Measurements from ENCODE around the gene LMOD3.
A peak's percentile ranks its signal among the peaks of the same experiment; 100 is the strongest.

The LMOD3 gene

DNA sequence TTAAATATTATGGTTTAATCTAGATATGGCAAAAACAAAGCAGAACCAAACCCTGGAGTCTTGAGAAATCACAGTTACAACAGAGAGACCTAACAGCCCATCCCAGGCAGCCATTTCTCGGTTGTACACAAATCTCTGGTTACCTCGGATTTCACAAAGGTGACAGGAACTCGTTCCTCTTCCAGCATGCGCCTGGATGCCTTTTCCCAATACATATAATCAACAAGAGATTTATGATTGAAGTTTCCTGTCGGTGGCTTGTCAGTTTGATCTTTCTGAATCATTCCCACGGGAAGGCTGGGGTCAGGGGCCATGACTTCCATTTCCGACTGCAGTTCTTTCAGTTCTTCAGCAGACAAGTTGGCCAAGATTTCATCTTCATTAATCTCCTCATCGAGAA lies 445 bp downstream of the LMOD3 start:
- DNase-seq: no peak

DNA sequence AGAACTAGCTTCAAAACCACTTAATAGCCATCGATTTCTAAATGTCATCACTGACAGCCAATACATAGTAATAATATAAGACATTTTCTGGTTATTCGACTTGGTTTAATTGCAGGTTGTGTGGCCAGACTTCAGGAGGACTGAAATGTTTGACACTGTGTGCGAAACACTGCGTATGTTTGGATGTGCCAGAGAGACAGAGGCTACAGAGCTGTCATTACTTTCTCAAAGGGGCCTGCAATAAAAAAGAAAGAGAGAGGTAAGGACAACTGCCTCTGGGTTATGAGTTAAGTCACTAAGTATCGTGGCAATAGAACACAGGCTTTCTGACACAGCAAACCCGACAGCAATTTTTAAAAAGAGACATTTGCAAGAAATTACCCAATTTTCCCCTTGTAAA lies 882 bp downstream of the LMOD3 start:
- DNase-seq: no peak

DNA sequence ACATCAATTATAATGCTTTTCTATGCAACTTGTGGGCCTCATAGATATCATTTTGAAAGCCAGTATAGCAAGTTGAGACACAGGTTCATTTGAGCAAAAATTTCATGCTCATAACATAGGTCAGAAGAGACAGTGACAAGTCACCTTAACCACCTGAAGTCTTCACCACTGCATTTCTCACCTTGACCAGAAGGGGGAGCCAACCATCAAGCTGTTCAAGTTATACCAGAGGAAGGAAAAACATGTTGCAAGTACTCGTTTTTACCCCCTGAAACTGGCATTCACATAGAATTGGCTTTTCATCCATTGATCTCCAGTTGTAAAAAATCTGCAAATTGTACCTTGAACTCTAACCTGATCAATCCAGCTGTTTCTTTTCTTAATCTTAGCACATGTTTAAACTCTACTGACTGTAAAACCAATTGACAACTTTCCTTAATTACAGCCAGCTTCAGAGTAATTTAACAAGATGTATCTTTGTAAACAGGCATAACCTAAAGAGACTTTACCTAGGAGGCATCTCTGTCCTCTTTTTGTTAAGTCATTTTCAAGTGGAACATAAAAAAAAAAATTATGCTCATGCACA lies 1.4 kb downstream of the LMOD3 start:
- DNase-seq: peak; percentile 62

DNA sequence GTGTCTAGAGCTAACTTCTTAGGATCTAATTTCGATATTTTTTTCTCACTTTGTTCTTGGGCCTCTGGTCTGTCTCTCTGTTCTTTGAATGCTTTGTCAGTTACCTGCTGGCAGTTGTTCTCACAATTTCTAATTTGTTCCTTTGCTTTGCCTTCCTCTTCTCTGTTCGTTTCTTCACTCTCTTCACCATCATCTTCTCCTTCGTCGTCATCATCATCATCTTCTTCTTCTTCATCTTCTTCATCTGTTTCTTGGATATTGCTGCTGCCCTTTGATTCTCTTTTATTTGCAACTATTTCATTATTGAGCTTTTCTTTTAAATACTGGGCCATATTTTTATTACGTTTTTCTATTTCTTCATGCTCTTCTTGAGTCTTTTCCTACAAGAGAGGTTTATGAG lies 2.7 kb downstream of the LMOD3 start:
- no peak for DNase-seq

DNA sequence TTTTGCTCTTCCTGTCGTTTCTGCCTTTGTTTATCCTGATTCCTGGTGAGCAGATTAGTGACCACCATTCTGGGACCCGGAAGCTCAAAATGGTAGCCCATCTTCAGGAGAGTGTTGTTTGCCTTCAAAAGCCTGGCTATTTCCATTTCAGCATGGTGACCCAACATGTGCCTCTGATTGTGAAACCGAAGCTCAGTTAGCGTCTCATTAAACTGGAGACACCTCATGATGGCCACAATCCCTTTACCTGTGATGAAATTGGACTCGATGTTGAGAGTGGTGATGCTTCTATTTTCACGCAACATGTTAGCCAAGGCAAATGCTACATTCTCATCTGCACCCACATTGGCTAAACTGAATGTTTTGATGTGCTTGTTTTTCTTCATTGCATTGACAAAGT lies 3.3 kb downstream of the LMOD3 start:
- no peak for DNase-seq

DNA sequence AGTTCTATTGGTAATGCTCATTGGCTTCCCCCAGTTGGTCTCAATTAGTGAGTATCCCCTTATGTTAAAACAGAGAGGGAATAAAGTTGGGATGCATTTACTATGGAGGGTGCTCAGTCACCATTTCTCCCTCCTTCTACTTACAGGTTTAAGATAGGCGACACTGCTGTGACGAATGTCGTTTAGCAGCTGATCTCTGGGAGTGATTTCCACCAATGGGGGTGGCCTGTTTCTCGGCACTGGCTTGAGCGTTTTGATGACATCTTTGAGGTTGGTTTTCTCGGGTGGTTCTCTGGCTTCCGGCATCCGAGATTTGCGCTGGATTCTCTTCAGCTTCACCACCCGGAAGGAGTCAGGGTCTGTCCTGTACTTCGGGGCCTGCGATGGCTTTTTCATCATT lies 3.8 kb downstream of the LMOD3 start:
- DNase-seq: no peak

DNA sequence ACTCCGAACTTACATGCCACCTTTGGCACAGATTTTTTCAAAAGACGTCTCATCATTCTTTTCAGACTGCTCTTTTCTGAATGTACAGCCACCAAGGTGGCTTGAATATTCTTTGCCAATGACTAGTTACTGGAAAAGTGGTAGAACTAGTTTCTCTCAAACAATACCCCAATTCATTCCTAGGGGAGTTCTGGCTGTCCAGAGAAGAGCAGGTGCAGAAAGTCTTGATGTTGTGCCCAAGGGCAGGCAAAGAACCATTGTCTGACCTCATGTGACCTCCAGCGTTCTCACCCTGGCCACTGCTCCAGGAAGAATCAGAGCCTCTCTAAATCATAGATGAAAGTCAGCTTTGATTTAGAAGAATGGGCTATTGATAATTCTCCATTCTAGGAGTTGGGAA lies 5.5 kb downstream of the LMOD3 start:
- no peak for DNase-seq

DNA sequence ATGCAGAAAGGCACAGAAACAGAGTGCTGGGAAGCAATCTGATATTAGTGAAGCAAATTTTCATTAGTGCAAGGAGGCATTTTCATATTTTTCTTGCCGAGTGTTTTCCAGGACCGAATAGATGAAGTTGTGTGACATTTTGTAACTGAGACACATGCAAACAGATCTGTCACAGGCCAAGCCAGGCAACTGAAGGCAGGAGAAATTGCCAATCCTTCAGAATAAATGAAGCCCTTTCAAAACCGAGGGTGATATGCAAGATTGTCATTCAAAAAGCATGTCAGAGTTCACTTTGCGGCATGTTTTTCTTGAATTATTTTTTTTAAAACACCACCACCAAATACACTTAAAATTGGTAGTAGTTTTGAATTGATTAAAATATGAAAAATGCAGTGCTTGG lies 6.2 kb downstream of the LMOD3 start:
- DNase-seq: no peak

DNA sequence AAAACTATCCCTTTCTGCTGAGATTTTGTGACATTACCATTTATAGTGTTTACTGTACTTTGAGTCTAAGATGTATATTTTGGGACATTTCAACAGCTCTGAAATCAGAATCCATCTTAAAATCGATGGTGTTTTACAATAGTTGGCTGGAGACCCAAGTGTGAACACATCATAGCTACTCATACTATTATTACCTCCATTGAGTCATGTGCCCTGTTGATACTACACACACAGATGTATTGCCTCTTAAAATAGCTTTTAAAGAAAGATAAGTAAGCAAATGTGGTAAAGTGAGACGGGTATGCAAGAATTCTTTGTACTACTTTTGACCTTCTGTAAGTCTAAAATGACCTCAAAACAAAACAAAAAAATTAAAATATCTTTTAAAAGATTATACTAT lies 6.7 kb downstream of the LMOD3 start:
- no peak for DNase-seq

DNA sequence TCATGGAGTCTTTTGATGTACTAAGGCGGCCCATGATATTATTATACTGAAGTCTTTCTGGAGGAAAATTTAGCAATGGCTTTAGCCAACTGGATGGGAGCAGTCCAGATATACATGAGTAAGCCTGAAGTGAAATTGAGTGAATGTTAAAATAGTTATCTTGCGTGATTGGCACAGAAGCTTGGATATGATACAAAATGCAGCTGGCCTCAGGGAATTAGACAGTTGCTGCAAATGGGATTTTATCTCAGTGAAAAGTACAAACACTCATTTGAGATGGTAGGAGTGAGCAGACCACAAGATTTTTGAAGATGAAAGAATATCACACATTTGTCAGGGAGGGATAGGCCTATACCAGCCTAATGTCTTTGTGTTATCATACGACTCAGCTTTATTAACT lies 8.9 kb downstream of the LMOD3 start:
- no peak for DNase-seq

DNA sequence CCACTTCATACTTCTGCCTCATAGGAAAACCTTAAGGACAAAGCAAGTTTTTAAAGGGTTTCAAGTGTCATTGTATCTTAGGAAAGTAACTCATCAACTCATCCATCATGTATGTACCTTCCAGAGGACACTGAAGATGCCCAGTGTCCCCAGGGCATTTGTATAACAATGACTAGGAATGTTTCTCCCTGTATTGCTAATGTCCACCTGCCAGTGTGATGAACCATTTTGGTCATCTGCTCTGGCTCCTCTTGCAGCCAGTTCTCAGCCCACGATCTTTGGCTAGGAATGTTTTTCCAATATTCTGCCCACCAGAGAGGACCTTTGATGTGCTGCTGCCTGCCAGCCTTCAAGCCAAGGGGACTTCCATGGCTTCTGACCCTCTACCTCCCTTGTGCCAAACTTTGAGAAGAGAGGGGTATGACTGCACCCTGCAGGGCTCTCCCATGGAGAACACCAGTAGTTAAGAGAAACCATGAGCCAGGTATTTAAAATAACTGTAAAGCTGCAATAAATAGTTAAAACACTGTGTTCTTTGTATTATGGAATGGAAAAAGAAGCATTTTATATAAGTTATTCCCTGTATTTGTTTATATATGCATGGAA lies 11.4 kb downstream of the LMOD3 start:
- no peak for DNase-seq

DNA sequence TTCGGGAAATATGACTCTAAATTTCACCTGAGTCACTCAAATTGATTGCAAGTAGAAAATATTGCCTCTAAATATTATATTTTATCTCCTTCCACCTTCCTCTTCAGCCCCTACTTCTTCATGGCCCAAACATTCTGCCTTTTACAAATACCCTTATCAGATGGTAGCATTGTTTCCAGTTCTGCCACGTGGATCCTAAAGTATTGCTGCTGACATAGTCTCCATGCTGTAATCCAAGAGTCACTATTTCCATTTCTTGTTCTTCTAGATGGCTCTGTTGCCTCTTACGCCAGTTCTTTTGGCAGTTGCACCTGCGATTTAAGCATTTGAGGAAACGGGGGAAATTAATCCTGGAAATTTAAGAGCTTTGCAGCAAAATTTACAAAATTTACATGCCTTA lies 13.6 kb downstream of the LMOD3 start:
- DNase-seq: no peak

DNA sequence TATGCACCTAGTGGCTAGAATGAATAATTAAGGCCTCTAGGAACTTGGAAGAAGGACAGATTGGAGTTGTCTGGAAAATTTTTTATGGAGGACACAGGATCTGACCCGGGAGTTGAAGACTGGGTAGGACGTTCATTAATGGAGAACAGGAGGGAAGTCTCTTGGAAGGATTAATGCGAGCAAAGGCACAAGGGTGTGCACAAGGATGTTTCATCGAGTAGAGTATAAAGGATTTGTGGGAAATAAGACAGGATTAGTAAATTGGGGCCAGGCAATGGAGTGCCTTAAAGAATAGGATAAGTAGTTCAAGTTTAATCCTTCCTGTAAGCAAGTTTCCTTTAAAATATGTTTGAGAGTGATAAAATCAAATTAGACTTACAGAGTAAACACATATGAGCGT lies 14.6 kb downstream of the LMOD3 start:
- no peak for DNase-seq

DNA sequence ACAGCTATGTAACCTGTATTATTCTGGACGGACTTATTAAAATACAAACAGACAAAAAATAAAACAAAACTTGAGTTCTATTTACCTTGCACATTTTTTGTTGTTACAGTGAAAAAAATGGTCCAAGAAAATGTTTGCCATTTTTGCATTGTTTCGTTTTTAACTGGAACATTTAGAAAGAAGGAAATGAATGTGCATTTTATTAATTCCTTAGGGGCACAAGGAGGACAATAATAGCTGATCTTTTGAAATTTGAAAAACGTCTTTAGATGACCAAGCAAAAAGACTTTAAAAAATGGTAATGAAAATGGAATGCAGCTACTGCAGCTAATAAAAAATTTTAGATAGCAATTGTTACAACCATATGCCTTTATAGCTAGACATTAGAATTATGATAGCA lies 17.1 kb downstream of the LMOD3 start:
- peak; percentile 24 for DNase-seq

DNA sequence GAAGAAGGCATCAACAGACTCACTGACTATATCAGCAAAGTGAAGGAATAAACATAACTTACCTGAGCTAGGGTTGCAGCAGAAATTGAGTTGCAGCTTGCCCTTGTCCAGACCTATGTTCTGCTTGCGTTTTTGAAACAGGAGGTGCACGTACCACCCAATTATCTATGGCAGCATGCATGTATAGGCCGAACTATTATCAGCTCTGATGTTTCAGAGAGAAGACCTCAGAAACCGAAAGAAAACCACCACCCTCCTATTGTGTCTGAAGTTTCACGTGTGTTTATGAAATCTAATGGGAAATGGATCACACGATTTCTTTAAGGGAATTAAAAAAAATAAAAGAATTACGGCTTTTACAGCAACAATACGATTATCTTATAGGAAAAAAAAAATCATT lies 17.8 kb downstream of the LMOD3 start:
- DNase-seq: no peak

DNA sequence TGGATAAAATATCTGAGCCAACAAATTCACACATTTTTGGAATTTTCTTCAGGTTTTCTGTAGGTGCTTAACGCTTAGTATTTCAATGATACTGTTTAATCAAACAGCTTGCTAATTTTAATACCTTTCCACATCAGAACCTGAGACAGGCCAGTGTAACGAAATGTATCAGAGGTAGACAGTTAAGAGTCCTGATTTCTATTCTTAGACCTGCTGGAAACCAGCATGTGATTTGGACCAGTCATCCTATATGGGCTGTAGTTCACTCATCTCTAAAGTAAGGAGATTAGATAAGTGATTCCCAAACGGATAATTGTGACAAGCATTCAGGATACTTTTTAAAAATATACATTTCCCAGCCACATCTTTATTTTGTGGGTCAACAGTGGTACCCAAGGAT lies 19.3 kb downstream of the LMOD3 start:
- DNase-seq: no peak

DNA sequence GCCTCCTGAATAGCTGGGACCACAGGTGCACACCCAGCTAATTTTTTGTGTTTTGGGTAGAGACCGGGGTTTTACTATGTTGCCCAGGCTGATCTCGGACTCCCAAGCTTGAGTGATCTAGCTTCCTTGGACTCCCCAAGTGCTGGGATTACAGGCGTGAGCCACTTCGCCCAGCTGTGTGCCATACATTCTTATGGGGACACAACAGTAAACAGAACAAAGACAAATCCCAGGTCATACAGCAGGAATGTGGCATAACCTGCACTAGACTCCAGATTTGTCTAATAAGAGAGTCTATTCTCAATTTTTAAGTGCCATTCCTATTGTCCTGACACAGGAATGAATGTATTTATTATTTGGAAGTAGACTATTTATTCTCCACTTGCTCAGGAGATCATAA lies 20.0 kb downstream of the LMOD3 start:
- no peak for DNase-seq

DNA sequence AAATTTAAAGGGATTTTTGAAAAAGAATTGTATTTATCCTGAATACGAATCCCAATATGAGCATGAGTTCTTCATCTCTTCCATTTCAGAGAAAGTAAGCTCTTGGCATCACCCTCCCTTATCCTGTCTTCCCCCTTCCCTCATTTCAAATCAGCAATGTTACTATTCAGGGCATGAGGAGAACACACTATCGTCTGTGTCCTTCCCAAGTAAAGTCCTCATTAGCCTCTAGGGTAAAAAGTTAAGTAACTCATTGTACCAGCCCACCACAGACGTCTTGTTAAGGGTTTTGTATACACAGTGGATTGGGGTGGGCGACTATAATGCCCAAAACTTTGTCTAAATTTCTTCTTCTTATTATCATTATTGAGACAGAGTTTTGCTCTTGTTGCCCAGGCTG lies 22.8 kb downstream of the LMOD3 start:
- DNase-seq: no peak

DNA sequence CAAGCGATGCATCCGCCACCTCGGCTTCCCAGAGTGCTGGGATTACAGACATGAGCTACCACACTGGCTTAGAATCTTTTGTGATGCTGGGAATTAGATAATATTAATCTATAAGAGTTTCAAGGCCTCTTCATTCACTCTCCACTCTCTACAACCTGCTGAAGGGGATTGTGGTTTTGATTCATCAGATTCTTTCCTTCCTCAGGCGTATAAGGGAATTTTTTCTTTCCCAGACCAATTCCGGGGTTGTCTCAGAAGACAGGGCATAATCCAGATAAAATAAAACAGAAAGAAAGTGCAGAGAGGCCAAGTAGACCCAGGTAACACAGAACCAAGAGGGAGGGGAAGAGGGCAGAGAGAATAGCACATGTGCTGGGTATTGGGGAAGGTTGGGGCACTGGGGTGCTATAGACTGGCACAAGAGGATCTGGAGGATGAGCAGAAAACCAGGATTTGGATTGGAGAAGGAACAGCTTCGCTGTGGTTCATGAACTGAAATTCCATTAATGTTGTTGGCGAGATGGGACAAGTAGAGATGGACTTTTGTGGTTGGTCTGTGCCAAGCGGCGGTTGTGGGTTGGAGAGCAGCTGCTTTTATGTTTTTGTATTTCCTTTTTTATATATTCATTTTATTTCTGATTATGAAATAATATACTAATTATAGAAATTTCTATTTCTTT lies 24.8 kb downstream of the LMOD3 start:
- no peak for DNase-seq

DNA sequence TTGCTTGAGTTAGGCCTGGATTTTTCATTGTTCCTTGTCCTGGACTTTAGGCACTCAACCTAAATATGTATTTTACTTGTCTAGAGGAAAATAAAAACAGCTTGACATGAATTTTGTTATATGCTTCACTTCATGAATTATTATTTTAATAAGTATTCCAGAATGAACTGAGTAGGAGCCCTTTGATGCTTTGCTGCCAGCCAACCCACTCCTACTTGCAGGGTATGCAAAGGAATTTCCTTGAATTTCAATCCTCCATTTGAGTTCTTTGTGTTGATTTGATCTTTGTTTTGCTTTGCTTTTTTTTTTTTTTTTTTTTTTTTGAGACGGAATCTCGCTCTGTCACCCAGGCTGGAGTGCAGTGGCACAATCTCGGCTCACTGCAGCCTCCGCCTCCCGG lies 26.1 kb downstream of the LMOD3 start:
- DNase-seq: no peak

DNA sequence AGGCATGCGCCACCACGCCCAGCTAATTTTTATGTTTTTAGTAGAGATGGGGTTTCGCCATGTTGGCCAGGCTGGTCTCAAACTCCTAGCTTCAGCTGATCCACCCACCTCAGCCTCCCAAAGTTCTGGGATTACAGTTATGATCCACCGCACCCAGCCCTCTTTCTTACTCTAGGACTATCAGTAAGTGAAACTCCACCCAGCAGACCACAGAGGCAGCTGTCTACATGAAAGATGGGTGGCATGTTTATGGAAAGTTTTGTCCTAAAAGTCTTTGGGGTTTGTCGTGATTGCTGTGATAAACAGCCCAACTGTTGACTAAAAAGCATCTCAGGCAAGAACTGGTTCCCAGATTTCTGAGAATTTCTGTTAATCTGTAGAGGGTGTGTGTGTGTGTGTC lies 26.8 kb downstream of the LMOD3 start:
- DNase-seq: no peak

DNA sequence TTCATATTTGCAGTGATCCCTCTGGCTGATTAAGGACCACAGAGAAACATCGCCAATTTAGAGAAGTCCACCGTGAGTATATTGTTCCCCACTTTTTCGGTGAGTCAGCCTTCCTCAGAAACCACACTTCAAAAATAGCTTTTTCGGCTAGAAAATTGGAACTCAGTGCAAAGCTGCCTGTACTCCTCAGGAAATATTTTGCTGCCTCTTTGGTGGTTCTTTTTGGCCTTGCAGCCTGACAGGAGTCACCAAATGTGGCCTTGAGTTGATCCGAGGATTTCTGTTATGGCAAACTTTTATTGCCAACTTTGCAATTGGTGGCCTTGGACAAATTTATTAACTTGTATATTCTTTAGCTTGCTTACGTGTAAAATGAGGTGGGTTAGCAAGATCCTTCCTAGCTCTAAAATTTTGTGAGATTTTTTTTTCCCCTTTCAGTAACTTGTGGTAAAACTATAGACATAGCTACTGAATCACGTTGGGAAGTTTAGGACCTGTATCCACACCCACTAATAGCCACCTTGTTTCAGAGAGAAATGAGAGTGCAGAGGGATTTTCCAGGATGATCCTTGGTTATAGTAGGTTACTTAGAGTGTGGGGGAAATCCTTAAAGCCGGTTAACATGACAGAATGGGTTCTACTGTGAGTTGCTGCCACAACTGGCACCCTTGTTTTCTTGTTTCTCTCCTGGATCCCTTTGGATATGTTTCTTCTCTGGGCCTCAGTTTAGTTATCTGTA lies 27.8 kb downstream of the LMOD3 start:
- peak; percentile 48 for DNase-seq

DNA sequence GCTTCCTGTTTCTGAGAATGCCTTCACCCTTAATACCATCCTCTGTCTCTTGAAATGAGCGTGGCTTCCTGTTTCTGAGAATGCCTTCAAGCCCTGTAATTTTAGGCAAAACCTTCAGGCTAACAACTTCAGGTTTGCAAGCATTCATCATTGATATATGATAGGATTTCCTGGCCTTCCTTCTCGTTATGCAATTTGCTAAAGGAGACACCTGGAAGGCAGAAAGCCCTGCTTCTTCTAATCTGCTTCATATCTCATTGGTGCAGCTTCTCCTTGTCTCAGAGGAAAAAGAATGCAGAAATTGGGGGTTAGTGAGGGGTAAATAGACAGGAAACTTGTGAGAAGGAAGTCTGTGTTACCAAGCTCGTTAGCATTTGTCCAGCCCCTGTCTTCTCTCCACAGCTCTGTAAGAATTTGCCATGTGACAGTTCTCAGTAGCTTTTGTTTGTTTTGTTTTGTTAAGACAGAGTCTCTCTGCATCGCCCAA lies 30.3 kb downstream of the LMOD3 start:
- no peak for DNase-seq
